Measurements from ENCODE around the gene FIBP. TPM values are rescaled to one million over a fixed set of nuclear protein-coding genes. Genes with fewer than 3 reads are reported as not detected.

Gene FIBP
- total and polyA plus RNA-seq, 10 of the 15 experiments (the other 5 are each of a cell fraction or from before 2014, with no cell fraction given) = 65.1 to 182 (median 94.6) TPM

DNA sequence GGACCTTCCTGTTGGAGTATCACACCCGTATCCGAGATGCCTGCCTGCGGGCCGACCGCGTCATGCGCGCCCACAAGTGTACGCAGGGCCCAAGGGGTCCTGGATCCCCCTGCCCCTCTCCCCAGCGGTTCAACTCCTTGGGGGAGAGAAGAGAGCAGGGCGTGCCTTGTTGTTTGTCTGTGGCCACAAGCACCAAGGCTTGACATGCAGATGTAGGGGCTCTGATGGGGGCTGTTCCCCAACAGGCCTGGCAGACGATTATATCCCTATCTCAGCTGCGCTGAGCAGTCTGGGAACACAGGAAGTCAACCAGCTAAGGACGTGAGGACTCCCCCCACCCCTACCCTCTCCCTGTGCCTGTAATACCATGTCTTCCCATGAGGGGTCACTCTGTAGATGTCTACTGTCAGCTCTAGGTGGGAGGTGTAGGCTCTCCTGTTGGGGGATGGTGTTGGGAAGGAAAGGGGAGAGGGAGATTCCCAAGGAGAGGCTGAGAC is 37.1 kb downstream of the FIBP start:
- ChIA-PET SMC1A (ENCODE audit: uncharacterized antibody, unreplicated experiment) (interaction anchor here (1.0 kb wide), 1 partner anchor 33 kb away, joined by 3 read pairs; no protein-coding TSS in a partner anchor), POLR2A (interaction anchor here (1.1 kb wide), 1 partner anchor 9 kb away, joined by 3 read pairs; the partner anchor contains the start of gene MUS81), RAD21 (ENCODE audit: unreplicated experiment) (interaction anchor here (1.2 kb wide), 1 partner anchor 33 kb away, joined by 4 read pairs; no protein-coding TSS in a partner anchor), CTCF (interaction anchor here (0.9 to 3.8 kb wide), 7 partner anchors 11 to 145 kb away, joined by 3 to 17 read pairs (median 3); partner anchors contain the start of gene FIBP)
- no peak overlapping the region for H3K4me2 ChIP-seq (ENCODE audit: control insufficient read depth, insufficient read depth)
- H3K27ac ChIP-seq (ENCODE audit: control insufficient read depth, insufficient read depth) = no peak overlapping the region
- DNase-seq (ENCODE audit: low read depth, low spot score) (no peak), FAIRE-seq (peak; percentile 38), ATAC-seq (peak; percentile 40)
- H2AFZ ChIP-seq (ENCODE audit: control insufficient read depth, low read depth, low read length) = no peak overlapping the region
- intact Hi-C loops (cut with micrococcal nuclease; ENCODE audit: unreplicated experiment) = no loop called here
- H3K36me3 ChIP-seq (ENCODE audit: control insufficient read depth in 2 of 2, insufficient read depth in 2 of 2, low read length in 1 of 2) = peaks cover 31 to 40% of the 10 kb centered on the region in 2 experiments; a peak in 3 of 4 replicates
- no peak overlapping the region for H3K9ac ChIP-seq (ENCODE audit: control insufficient read depth, insufficient read depth, low read length)
- 76% methylated on average over 14 of the region's 14 CpGs for WGBS (ENCODE audit: insufficient coverage, insufficient replicate concordance, low lambda C conversion rate, missing lambda C conversion rate)
- peaks cover 17% of the 10 kb centered on the region for H4K20me1 ChIP-seq (ENCODE audit: control insufficient read depth, insufficient read depth)
- BruUV-seq (replicated peaks) = no TSS peak
- H3K9me3 ChIP-seq (replicated peaks; ENCODE audit: control insufficient read depth, insufficient read depth, low read length) = peaks cover 2% of the 10 kb centered on the region; the same call in 2 of the 3 replicates
- in situ Hi-C loops (cut with MboI) = loop anchor here (25.0 kb wide), 1 partner anchor 1614 kb away; the partner anchor contains the start of genes DNAJC4, FKBP2, NUDT22 and PPP1R14B
- H3K79me2 ChIP-seq (ENCODE audit: control insufficient read depth, insufficient read depth, low read length) = peaks cover 22% of the 10 kb centered on the region
- peak; percentile 9; the same call in 1 of the 2 replicates for TF ChIP-seq POLR2AphosphoS5 (IDR thresholded peaks at IDR 0.05; ENCODE audit: low read length)
- TF ChIP-seq, protein P1, sequence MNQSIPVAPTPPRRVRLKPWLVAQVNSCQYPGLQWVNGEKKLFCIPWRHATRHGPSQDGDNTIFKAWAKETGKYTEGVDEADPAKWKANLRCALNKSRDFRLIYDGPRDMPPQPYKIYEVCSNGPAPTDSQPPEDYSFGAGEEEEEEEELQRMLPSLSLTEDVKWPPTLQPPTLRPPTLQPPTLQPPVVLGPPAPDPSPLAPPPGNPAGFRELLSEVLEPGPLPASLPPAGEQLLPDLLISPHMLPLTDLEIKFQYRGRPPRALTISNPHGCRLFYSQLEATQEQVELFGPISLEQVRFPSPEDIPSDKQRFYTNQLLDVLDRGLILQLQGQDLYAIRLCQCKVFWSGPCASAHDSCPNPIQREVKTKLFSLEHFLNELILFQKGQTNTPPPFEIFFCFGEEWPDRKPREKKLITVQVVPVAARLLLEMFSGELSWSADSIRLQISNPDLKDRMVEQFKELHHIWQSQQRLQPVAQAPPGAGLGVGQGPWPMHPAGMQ (IDR thresholded peaks at IDR 0.05; ENCODE audit: borderline replicate concordance) = no peak
- TF ChIP-seq MLLT1 (IDR thresholded peaks at IDR 0.05) = no peak
- no peak for TF ChIP-seq NFYB (IDR thresholded peaks at IDR 0.05; ENCODE audit: insufficient read depth, low read depth, low read length)
- TF ChIP-seq, protein P2, sequence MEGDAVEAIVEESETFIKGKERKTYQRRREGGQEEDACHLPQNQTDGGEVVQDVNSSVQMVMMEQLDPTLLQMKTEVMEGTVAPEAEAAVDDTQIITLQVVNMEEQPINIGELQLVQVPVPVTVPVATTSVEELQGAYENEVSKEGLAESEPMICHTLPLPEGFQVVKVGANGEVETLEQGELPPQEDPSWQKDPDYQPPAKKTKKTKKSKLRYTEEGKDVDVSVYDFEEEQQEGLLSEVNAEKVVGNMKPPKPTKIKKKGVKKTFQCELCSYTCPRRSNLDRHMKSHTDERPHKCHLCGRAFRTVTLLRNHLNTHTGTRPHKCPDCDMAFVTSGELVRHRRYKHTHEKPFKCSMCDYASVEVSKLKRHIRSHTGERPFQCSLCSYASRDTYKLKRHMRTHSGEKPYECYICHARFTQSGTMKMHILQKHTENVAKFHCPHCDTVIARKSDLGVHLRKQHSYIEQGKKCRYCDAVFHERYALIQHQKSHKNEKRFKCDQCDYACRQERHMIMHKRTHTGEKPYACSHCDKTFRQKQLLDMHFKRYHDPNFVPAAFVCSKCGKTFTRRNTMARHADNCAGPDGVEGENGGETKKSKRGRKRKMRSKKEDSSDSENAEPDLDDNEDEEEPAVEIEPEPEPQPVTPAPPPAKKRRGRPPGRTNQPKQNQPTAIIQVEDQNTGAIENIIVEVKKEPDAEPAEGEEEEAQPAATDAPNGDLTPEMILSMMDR (IDR thresholded peaks at IDR 0.05 in 2 of 3, conservative IDR thresholded peaks at IDR 0.05 in 1 of 3; ENCODE audit: control insufficient read depth in 2 of 3, extremely low read depth in 1 of 3, insufficient read depth in 1 of 3, low read depth in 3 of 3, low read length in 3 of 3) = peak in 2 of 3 experiments; percentile 46 to 64; a peak in 4 of 6 replicates
- peak; percentile 24 for TF ChIP-seq POLR2A (IDR thresholded peaks at IDR 0.05; ENCODE audit: low read depth, low read length)
- peak; percentile 12 for TF ChIP-seq BCL3 (IDR thresholded peaks at IDR 0.05; ENCODE audit: borderline replicate concordance, insufficient read depth, low read depth, low read length, poor library complexity, severe bottlenecking)
- peaks cover 8% of the 10 kb centered on the region for H3K4me1 ChIP-seq (ENCODE audit: control insufficient read depth, insufficient read depth, low read length)
- H3K27me3 ChIP-seq (replicated peaks in 1 of 2; ENCODE audit: control insufficient read depth in 2 of 2, insufficient read depth in 2 of 2, low read length in 1 of 2) = no peaks in the 10 kb centered on the region
- no peak overlapping the region for H3K4me3 ChIP-seq

Measured in GM12878 (cell line).